HG02970 (cell line): Measurements from ENCODE around the gene MB21D2.

Experiments used
- ATAC-seq: cut with Tn5 transposase; IDR thresholded peaks from one replicate; pipeline ENCODE4 v1.9.1; 2021; ENCODE audit warnings: mild to moderate bottlenecking, moderate library complexity, moderate number of reproducible peaks; ENCODE audit not compliant: unreplicated experiment, low FRiP score

Gene MB21D2

GRCh38 chr3:192840143-192840836 lies 77.4 kb downstream of the MB21D2 start:
- ATAC-seq = no peak

- ATAC-seq = no peak
These were observed 81.5 kb downstream of the MB21D2 start for GRCh38 chr3:192835818-192836815.

DNA sequence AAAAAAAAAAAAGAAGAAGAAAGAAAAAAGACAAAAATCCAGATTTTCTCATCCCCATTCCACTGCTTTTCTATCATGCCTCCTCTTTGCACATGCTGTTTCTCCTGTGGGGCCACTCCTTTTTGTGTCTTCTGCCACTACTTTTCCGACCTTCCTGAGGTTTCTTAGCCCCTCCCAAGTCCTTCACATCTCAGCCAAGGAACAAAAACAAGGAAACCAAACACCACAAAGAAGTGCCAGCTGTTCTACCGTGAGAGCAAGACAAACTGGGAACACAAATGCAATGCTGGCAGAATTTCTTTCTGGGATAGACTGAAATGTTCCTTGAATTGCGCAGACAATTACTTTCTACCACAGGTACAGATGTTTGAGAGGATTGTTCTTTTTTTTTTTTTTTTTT lies 83.2 kb downstream of the MB21D2 start:
- ATAC-seq = no peak

DNA sequence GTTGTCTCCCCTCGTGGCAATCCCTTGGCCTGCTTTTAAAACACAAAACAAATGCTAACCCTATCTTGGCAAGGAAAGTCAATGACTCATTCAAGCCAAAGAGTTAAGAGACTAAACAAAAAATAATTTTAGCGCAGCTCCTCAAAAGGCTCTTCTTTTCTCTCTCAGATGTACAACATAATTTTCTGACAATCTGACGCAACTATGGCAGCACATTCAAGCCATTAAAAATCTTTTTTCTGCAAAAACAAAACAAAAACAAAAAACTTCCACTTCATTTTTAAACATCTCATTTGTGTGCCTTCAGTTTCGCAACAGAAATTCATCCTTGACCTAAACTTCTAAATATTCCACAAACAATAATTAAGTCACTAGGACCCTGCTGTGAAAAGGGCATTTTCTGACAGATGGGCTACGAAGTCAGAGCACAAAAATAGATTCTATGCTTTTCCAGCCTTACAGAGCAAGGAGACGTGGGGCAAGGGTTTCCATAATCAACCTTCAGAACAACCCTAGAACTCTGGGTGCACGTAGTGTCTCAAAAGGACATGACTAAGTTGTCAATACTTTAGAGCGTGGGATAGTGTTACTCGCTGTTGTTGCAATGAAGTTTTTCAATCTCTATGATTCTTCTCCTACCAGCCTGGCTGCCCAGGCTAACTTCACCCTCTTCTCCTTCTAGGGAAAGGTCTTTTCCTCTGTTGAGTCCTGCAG lies 84.3 kb downstream of the MB21D2 start:
- ATAC-seq = no peak

DNA sequence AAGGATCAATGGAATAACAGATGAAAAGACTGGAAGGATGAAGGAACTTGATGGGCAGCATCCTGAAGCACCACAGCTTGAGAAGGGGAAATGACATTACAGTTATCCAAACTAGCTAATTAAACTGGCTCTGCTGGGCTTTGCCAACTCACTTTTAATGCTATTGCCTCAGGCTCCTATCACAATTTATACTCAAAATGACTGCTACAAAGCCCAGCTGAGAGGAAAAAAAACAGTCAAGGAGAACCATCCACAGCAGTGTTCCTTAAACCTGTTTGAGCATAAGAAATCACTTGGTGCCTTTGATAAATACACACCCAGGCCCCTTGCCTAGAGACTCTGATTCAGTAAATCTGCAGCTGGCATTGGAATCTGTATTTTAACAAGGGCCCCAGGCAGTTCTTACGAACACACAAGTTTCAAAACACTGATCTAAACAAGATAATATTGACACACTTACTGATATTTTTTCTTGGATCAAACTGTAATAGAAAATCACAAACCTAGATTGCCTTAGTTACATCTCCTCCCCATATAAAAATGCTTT lies 85.8 kb downstream of the MB21D2 start:
- ATAC-seq = no peak

DNA sequence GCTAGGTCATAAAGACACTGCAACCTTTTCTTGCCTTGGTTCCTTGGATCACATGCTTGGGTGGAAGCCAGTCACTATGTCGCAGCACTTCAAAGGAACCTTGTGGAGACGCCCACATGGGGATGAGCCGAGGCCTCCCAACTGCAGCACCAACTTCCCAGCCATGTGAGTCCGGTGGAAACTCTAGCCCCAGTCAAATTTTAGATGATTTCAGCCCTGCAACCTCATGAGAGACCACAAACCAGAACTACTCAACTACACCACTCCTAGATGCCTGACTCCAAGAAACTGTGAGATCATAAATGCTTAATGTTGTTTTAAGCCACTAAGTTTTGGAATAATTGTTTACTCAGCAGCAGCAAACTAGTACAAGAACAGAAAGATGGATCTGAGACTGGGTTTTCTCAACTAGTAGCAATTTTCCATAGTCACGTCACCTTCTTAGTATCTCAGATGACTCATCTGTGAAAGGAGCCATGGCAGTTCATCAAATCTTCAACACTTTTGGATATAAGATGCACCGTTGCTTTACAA lies 86.5 kb downstream of the MB21D2 start:
- ATAC-seq = no peak

GRCh38 chr3:192830291-192831110 lies 87.2 kb downstream of the MB21D2 start:
- no peak for ATAC-seq

DNA sequence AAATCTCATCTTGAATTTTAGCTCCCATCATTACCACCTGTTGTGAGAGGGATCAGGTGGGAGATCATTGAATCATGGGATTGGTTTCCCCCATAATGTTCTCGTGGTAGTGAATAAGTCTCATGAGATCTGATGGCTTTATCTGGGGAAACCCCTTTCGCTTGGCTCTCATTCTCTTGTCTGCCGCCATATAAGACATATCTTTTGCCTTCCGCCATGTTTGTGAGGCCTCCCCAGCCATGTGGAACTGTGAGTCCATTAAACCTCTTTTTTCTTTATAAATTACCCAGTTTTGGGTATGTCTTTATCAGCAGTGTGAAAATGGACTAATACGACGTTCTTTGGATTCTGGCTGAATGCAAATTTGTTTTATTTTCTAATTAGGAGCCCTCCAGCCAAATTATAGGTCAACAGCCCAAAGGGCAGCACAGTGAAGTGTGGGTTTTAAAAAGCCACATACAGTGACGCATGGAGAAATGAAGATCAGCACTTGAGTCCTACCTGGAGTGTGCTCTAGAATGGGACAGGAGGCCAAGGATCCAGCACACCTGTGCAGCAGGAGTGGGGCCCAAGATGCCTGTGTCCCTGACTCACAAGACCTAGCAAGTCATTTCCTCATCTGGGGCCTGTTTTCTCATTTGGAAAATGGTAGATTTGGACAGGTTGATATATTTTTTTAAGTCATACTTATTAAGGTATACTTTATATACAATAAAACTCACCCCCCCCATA lies 89.6 kb downstream of the MB21D2 start:
- no peak for ATAC-seq

- ATAC-seq = no peak
These were observed 90.4 kb downstream of the MB21D2 start for GRCh38 chr3:192827208-192827607.

GRCh38 chr3:192826214-192827006 lies 91.2 kb downstream of the MB21D2 start:
- no peak for ATAC-seq

DNA sequence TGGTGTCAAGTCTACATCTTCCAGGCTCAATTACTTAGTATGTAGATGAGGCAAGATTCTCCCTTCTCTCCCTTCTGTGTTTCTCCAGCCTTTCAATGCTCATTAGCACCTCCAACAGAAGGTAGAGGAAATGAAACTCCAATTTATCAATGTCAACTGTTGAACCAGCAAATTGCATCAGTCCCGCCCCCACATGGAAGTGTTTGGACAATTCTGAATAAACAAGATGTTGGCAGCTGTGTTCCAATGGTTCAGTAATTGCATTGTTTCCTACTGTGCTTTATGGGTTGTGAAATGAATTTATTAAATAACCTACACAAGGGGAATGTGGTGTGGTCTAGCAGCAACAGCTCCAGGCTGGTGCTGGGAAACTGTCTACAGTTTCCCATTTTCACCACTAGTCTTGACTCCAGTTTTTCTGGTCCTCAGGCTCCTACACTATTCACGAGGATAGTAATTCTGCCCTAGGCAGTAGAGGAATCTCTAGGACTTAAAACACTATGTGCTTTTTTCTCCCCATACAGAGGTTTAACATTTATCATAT lies 91.9 kb downstream of the MB21D2 start:
- ATAC-seq = no peak

- ATAC-seq = no peak
These were observed 92.4 kb downstream of the MB21D2 start for GRCh38 chr3:192825216-192825615.

DNA sequence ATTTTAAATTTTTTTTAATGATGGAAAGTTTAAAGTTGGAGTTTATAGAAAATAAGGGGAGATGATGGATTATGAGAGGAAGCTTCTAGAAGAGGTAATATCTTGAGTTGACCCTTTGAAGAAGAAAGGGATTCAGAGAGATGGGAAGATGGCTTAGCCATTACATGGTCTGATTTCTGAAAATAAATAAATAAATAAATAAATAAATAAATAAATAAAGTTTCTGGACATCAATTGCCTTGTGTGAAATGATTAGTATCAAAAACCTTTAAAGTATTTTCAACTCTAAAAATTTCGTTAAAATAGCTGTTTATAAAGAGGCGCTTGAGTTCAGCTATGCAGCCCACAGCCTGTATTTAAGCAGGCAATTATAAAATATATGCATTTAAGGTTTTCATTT lies 93.3 kb downstream of the MB21D2 start:
- no peak for ATAC-seq

DNA sequence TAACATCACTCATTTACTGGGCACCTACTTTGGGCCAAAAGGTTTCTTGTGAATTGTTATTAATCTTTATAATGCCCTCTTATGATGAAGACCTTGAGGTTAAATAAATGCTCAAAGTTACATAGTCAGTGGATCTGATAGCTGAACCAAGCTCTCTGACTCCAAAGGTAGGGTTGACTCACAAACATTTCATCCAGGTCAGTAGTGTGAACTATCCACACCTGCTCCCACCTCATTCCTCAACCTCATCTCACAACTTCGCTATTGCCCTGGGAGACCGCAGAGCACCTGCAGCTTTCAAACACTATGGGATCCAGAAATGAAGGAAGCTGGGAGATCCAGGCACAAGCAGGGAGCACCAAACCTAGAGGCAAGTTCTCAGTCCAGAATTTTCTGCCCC lies 96.5 kb downstream of the MB21D2 start:
- ATAC-seq = no peak

DNA sequence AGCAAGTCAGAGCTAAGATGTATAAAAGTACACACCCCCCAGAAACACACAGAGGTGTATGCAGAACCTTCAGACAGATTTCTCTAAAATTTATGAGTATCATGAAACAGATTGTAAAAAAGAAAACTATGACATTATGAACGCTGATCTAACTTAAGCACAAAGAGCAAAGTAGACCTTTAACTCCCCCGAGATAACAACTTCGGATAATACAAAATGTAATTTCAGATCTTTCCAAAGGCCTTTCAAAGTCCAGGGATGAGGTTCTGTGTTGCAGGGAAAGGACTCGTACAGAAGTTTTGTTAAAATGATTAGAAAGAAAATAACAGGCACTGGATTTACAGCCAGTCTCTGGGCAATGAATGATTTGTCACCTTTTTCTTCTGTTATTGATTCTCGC lies 97.5 kb downstream of the MB21D2 start:
- ATAC-seq = no peak

DNA sequence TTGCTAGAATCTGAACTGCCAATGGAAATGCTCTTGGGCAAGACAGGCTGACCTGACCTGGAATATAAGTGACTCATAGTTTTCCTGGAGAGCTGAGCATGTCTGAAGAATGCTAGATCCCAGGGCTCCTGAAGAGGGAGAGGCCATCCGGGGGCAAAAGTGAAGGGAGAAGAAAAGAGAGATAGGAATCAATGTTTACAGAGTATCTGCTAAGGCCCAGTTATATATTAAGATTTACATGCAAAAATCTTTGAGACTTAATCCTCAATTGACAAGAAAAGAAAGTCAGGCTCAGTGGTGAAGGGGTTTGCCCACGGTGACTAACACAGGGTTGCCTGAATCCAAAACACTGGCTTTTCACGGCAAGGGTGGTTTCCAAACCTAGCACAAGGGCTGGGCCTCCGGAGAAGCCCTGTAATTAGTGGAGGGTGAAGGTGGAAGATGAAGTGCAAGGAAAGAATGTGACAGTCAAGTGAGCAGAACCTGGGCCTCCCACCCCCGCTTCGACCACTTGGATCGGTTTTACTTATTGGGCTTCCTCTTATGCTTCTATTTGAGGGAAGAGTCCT lies 98.6 kb downstream of the MB21D2 start:
- no peak for ATAC-seq

DNA sequence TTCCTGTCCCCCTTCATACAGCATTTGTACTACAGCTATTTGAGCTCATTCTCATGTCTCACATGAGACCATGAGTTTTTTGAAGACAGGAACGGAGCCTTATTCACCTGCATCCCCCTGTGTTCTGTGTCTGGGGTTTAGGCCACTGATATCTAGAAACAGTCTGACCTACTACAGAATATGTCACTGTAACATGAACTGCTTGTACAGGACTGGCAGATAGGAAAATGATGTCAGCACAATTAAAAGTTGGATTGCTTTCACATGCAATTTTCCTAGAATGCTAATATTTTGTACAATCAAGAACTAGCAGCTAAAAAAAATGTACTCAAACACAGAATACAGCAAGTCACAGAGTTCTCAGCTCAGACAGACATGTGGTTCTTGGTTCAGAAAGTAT lies 99.5 kb downstream of the MB21D2 start:
- ATAC-seq = no peak

DNA sequence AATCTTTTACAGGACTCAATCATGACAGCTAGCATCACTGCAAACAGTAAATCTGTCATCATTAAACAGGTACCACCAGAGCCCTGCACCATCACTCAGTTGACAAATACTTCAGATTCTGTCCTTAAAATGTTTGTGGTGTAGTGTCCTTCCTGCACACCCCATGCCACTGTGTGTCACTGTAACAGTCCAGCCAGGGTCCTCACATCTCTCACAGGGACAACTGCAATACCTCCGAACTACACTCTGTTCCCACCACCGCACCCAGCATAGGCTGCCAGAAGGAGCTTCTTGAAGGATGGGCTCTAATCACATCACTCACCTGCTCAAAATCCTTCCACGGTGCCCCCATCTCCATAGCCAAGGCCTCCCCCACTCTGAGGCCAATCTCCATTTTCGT lies 100.2 kb downstream of the MB21D2 start:
- ATAC-seq = no peak
